ENCODE results near the gene ALDH1A3. TPM values are rescaled to one million over a fixed set of nuclear protein-coding genes. Genes with fewer than 3 reads are reported as not detected.

The ALDH1A3 gene
- total RNA-seq, 1 experiment from 2014 or later: 248 TPM

- TF ChIP-seq, protein P1, sequence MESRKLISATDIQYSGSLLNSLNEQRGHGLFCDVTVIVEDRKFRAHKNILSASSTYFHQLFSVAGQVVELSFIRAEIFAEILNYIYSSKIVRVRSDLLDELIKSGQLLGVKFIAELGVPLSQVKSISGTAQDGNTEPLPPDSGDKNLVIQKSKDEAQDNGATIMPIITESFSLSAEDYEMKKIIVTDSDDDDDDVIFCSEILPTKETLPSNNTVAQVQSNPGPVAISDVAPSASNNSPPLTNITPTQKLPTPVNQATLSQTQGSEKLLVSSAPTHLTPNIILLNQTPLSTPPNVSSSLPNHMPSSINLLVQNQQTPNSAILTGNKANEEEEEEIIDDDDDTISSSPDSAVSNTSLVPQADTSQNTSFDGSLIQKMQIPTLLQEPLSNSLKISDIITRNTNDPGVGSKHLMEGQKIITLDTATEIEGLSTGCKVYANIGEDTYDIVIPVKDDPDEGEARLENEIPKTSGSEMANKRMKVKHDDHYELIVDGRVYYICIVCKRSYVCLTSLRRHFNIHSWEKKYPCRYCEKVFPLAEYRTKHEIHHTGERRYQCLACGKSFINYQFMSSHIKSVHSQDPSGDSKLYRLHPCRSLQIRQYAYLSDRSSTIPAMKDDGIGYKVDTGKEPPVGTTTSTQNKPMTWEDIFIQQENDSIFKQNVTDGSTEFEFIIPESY (IDR thresholded peaks at IDR 0.05; ENCODE audit: extremely low read depth, insufficient replicate concordance, low read length): no peak
- TF ChIP-seq EZH2 (IDR thresholded peaks at IDR 0.05): no peak
Observed at GRCh38 chr15:100958326-100959065, 78.9 kb downstream of the ALDH1A3 start (continued).

GRCh38 chr15:100959066-100960050 lies 79.7 kb downstream of the ALDH1A3 start:
- ChIA-PET RAD21 (ENCODE audit: low non-redundant PET in 1 of 2, low total read pairs in 2 of 2, uncharacterized antibody in 2 of 2, unreplicated experiment in 2 of 2) (no interaction called here), CTCF (no interaction called here), POLR2A (no interaction called here)
- Histone ChIP-seq H3K9me2 (ENCODE audit: insufficient read depth) (no peaks in the 10 kb centered on the region), H3K27me3 (ENCODE audit: insufficient read depth, low read length) (no peaks in the 10 kb centered on the region), H3K27ac (ENCODE audit: low read depth, low read length) (no peak overlapping the region), H3K36me3 (ENCODE audit: control insufficient read depth in 1 of 2, insufficient read depth in 2 of 2, low read length in 2 of 2) (no peaks in the 10 kb centered on the region), H3K4me2 (ENCODE audit: low read length) (no peak overlapping the region), H3K9ac (ENCODE audit: low read length) (no peak overlapping the region), H3K79me2 (ENCODE audit: insufficient read depth, low read length) (peaks cover 6% of the 10 kb centered on the region), H3K9me3 (ENCODE audit: control insufficient read depth in 1 of 2, insufficient read depth in 1 of 2, low read depth in 1 of 2, low read length in 2 of 2) (no peaks in the 10 kb centered on the region), H2AFZ (ENCODE audit: low read depth, low read length, poor library complexity, severe bottlenecking) (no peak overlapping the region), H4K20me1 (ENCODE audit: insufficient read depth) (no peaks in the 10 kb centered on the region), H3K4me3 (replicated peaks in 1 of 2; ENCODE audit: low read depth in 1 of 2, low read length in 2 of 2) (no peak overlapping the region), H3K4me1 (ENCODE audit: control insufficient read depth in 1 of 2, insufficient read depth in 2 of 2, low read length in 2 of 2) (peaks cover 0 to 9% of the 10 kb centered on the region in 2 experiments; a peak in 1 of 4 replicates)
- no TSS peak for BruUV-seq (replicated peaks)
- TF ChIP-seq JUND (IDR thresholded peaks at IDR 0.05) (no peak), EZH2 (IDR thresholded peaks at IDR 0.05) (no peak), ZFX (IDR thresholded peaks at IDR 0.05) (no peak), SP1 (IDR thresholded peaks at IDR 0.05; ENCODE audit: low read depth) (no peak), FOSL1 (IDR thresholded peaks at IDR 0.05; ENCODE audit: low read depth) (no peak), POLR2AphosphoS5 (IDR thresholded peaks at IDR 0.05; ENCODE audit: low read depth, low read length) (no peak), SIN3A (IDR thresholded peaks at IDR 0.05; ENCODE audit: low read depth) (no peak), ZNF274 (IDR thresholded peaks at IDR 0.05; ENCODE audit: low read depth, low read length) (no peak), REST (IDR thresholded peaks at IDR 0.05; ENCODE audit: low read depth) (no peak), POLR2A (IDR thresholded peaks at IDR 0.05; ENCODE audit: borderline replicate concordance, extremely low read depth, insufficient read depth, insufficient read length) (no peak), CTCF (IDR thresholded peaks at IDR 0.05 in 2 of 3, conservative IDR thresholded peaks at IDR 0.05 in 1 of 3; ENCODE audit: borderline replicate concordance in 1 of 3, insufficient read depth in 1 of 3, low read depth in 2 of 3, low read length in 2 of 3) (no peak), TCF7L2 (IDR thresholded peaks at IDR 0.05; ENCODE audit: borderline replicate concordance, extremely low read depth, insufficient read depth, insufficient read length) (no peak), ELF1 (IDR thresholded peaks at IDR 0.05; ENCODE audit: borderline replicate concordance, low read depth) (no peak)
- TF ChIP-seq, protein P2, sequence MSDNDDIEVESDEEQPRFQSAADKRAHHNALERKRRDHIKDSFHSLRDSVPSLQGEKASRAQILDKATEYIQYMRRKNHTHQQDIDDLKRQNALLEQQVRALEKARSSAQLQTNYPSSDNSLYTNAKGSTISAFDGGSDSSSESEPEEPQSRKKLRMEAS (IDR thresholded peaks at IDR 0.05): no peak
- DNase-seq (ENCODE audit: low read depth, low spot score) (no peak), ATAC-seq (no peak)
- intact Hi-C loops (cut with micrococcal nuclease): no loop called here

All from HCT116 (cell line).